ENCODE results near the gene MIOX. TPM values are rescaled to one million over a fixed set of nuclear protein-coding genes. Genes with fewer than 3 reads are reported as not detected.

Gene MIOX
- total and polyA plus RNA-seq, 2 of the 13 experiments (the other 11 are each of a cell fraction or from before 2014, with no cell fraction given): 1.5 to 2.9 TPM

GRCh38 chr22:50498322-50498890 lies 11.7 kb downstream of the MIOX start (continued):
- peak; percentile 54; the same call in 1 of the 2 replicates for TF ChIP-seq ZNF574 (CRISPR knock-in tag; IDR thresholded peaks at IDR 0.05)
- TF ChIP-seq KDM6A (CRISPR knock-in tag; IDR thresholded peaks at IDR 0.05; ENCODE audit: low read depth): no peak
- TF ChIP-seq USF2 (IDR thresholded peaks at IDR 0.05; ENCODE audit: low read depth, low read length): no peak
- no peak for TF ChIP-seq USF2 (CRISPR knock-in tag; IDR thresholded peaks at IDR 0.05; ENCODE audit: borderline replicate concordance)
- TF ChIP-seq ZNF605 (CRISPR knock-in tag; IDR thresholded peaks at IDR 0.05): 0 out of 2 replicates have a peak, but pooled peaks have one; percentile 58
- no peak for TF ChIP-seq ZNF354B (CRISPR knock-in tag; IDR thresholded peaks at IDR 0.05)
- no peak for TF ChIP-seq SOX13 (IDR thresholded peaks at IDR 0.05)
- no peak for TF ChIP-seq SOX13 (CRISPR knock-in tag; conservative IDR thresholded peaks at IDR 0.05 in 1 of 2, IDR thresholded peaks at IDR 0.05 in 1 of 2)
- no peak for TF ChIP-seq MXD4 (CRISPR knock-in tag; IDR thresholded peaks at IDR 0.05)
- TF ChIP-seq PHF8 (CRISPR knock-in tag; IDR thresholded peaks at IDR 0.05): no peak
- TF ChIP-seq KIAA2018 (CRISPR knock-in tag; IDR thresholded peaks at IDR 0.05; ENCODE audit: borderline replicate concordance): no peak
- no peak for TF ChIP-seq SP1 (IDR thresholded peaks at IDR 0.05)
- TF ChIP-seq SP1 (CRISPR knock-in tag; IDR thresholded peaks at IDR 0.05): peak; percentile 20; the same call in 1 of the 2 replicates
